Dedifferentiated amniotic fluid mesenchymal stem cell (primary cell): ENCODE results near the gene PHYHIPL.
A peak's percentile ranks its signal among the peaks of the same experiment; 100 is the strongest.

ENCODE experiments used
- DNase-seq: peaks from one replicate; pipeline ENCODE4 v3.0.0-alpha.2; 2016; ENCODE audit errors: extremely low spot score

PHYHIPL gene

GRCh38 chr10:59176241-59177030 lies at the start of gene PHYHIPL:
TSS of gene PHYHIPL (plus strand) at chr10:59176643. CDS start at chr10:59176854, 211 bp downstream.
- DNase-seq: no peak

DNA sequence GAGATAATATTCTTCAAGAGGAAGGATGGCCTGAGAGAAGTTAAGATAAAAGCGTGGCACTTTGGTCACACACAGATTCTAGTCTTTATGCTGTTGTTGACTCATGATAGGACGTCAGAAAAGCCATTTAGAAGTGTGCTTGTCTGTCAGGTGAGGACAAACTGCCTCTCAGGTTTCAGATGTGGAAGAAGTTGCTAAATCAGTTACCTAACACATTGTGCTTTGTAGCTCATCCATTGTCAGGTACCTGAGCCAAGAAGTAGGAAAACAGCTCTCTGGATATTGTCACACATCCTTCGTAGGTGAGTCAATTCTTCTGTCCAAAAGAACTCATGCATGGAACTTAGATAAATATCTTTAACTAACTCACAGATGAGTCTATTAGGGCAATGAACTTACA lies 49.5 kb upstream of the PHYHIPL start:
- DNase-seq: no peak

- DNase-seq: no peak
Measured at GRCh38 chr10:59127991-59128390, 48.5 kb upstream of the PHYHIPL start.

DNA sequence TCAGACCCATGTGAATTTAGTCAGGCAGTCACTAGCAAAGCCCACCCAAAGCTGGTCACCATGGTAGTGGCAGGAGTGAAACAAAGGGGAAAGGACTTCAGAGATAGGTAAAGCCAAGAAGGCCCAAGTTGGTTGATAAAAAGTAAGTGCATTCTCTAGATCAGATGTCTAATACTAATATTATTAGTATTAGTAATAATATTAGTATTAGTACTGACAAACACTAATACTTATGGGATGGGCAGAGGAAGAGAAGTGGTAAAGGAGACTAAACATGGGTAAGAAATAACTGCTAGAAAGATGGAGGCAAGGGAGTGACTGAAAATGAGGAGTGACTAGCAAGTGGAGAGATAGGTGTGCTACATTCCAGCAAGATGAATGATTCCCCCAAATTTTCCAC lies 46.6 kb upstream of the PHYHIPL start:
- DNase-seq: no peak

GRCh38 chr10:59131666-59132065 lies 44.8 kb upstream of the PHYHIPL start:
- DNase-seq: no peak

DNA sequence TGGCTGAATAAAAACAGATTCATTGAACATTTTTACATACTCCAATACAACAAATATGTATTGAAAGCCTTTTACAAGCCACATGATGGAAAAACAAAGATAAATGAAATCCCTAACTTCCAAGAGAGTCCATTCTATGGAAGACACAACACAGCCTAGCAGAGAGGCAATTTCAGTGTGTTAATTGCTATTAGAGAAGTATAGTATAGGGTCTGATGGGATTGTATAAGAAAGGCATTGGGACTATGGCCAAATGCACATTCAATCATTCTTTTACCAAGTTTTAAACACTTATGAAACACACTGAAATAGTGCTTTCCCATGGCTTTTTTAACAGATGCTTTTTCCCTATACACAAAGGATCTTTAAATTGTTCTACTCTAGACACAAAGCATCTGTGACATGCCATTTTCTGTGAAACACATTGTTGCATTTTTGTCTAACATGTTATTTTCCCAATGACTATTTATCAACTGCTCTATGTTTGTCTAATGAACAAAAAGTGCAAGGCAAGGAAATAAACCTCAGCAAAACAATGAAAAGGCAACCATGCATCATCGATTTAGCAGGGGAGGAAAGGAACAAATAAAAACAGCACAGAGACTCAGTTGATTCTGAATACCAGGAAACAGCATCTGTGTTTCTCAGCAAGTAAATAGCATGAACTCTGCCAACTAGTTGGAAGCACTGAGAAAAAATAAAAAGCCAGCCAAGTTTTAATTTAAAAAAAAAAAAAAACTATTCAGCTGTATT lies 42.4 kb upstream of the PHYHIPL start:
- no peak for DNase-seq

- DNase-seq: no peak
Measured at GRCh38 chr10:59134785-59135184, 41.7 kb upstream of the PHYHIPL start.

GRCh38 chr10:59135275-59135674 lies 41.2 kb upstream of the PHYHIPL start:
- no peak for DNase-seq

DNA sequence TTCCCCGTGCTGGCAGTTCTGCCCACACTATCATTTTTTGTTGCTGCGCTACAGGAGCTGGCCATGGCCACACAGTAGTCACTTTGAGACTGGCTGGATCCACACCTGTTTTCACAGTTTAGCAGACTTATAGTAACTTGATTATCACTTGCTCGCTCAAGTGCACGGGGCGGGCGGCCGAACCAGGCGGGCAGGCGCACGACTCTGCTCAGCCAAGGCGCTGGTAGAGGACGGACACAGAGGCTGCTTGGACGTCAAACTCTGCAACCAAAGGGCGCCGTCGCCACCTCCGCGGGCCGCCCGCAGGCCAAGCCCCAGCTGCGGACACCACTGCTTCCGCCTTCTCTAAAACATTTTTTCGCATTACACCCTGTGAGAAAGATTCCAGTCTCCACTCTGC lies 38.4 kb upstream of the PHYHIPL start:
- DNase-seq: no peak

DNA sequence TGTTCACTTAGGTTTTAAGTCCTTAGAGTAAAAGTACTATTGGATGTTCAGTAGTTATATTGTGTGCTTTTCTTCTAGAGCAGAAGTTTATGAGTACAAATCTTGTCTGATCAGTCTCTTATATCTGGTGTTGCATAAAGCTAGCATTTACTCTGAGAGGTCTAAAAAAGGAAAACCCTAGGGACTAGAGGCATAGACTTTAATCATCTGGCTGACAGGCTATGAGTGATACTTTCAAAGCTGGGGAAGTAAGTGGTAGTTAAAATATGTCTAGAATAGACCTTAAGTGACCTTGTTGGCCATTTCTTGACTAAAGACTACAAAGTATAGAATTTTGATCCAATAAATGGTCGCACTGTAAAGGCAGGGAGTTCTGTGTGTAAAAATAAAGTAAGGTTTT lies 32.9 kb upstream of the PHYHIPL start:
- DNase-seq: no peak

DNA sequence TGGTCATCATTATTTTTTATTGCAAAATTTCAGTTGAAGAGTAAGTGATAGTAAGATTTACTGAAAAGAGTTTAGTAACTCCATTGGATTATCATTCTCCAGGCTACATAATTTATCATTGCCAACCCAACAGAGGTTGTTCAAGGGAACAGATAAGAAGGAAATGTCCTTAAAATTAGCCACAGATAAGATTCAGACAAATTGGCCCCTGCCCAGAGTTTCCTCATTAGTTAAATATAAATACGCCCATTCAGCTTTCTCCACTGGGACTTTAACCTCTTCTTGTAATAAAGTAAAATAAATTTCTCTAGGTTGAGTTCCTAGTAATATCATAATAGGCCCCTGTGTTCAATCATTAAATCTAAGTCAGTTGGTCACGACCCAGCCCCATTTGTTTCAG lies 27.7 kb upstream of the PHYHIPL start:
- DNase-seq: no peak

- DNase-seq: no peak
Measured at GRCh38 chr10:59155556-59155955, 20.9 kb upstream of the PHYHIPL start.

DNA sequence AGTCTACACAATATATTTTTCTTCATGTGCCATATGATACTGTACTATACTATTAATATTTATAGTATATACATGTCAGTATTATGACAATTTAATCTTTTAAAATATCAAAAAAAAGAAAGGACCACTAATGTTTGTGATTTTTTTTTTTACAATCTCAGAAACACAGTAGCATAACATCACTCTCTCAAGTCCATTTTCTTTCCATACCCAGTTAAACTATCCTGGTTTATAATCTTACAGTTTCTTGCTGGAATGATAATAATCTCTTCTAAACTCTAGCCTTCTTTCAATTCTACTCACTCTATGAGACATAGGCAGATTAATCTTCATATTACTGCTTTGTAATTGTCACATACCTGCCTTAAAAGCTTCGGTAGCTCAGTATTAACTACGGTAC lies 8.9 kb upstream of the PHYHIPL start:
- DNase-seq: no peak

DNA sequence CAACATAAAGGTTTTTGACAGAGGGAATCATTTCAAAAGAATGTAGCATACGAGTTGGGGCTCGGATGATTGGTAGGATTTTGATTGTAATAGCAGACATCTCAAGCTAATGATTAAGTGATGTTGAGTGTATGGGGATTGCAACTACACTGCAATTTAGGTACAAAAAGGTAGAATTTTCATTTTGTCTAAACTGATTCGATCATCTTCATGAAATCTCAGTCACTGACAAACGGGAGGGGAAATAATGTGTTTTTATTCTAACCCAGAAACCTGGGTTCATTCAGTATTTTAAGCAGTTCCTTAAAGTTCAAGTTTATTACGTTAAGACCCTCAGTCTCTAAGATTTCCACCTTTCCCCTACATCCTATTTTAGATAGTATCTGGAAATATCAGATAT lies 3.9 kb upstream of the PHYHIPL start:
- no peak for DNase-seq

DNA sequence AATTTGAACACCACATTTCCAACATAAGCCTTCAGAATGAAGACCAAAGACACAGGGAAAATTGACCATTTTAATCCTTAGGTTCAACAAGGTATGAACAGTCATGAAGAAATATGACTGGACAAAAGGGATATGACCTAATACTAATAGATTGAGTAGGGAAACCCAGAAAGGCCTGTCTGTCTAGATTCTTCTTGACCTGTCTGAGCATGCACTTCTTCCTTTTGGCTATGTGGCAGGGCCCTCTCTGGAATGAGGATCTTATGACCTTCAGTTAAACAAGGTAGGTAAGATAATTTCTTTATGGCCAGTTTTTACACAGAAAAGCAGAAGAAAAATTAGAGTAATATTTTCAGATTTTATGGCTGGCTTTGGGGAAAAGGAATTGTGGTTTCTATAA lies 3.0 kb upstream of the PHYHIPL start:
- DNase-seq: no peak

DNA sequence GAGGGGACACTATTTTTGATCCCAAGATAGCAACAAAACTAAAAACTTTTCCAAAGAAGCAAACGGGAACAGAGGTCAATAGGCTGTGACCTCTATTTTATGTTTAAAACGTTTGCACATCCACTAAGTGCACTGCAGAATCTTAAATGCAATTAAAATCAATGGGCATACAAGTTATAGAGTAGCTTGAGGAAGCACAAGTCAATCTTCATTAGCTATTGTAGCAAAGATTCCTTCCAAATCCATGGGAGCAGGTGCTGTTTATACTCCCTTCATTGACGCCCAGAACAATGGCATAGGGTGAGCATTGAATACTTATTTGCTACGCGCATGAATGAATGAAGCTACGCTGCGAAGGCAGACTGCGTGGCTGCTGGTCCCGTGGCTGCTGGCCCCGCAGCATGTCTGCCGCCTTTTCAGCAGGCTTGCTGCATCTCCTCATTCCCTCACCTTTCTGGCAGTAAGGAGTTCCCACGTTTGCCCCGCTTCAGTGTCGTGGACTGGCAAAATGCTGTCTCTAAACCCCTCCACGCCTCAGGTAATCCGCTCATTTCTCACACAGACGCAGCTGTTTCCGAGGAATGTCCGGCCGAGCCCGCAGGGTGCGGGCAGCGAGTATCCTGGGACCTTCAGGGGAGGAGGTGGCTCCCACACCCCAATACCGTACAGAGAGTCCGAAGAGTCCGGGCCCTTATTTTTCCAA lies 754 bp upstream of the PHYHIPL start:
- DNase-seq: no peak

DNA sequence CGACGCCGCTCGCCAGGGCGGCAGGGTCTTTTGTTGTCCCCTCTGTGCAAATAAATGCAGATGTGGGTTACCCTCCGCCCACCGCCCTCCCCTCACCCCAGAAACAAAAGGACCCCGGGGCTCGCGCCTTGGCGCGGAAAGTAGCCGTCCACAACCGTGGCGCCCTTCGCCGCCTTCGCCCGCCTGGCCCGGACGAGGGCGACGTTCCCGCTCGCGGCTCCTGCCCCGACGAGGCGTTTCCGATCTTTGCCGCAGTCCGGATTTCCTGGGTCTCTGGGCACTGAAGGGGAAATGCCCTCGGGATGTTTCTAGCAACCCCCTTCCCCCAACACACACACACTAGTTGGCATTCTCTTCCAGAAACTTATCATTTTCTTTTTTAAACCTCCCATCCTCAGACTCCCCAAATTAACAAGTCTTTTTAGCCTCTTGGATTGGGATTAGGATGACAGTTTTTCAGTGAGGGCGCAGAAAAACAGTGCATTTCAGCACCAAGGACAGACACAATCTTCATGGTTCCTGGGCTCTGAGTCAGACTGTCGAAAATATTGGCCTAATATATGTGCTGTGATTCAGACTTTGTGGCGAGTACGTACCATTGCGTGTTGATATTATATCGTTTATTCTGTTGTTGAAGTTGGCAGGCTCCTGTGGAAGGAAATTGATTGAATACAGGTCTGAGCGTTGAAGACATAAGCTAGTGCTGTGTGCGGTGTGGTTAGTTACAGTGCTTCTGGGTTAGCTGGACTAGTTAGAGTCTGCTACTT lies 771 bp downstream of the PHYHIPL start:
- DNase-seq: peak; percentile 68

GRCh38 chr10:59177836-59178235 lies 1.4 kb downstream of the PHYHIPL start:
- DNase-seq: no peak

DNA sequence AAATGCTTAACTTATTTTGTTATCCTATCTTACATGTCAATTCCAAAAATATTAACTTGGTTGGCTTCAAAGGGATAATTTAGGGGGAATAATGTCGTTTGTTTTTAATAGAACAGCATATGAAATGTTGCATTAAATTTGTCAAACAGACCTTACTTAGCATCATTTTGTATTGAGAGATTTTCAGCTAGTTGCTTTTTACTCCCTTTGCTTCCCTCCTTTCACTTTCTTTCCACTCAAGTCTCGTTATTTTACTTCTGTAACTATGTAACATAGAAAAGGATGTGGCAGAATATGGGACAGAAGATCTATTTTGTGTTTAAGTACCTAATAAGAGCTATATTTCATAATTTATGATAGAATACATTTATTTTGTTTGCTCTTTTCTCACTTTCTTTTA lies 2.6 kb downstream of the PHYHIPL start:
- DNase-seq: no peak

DNA sequence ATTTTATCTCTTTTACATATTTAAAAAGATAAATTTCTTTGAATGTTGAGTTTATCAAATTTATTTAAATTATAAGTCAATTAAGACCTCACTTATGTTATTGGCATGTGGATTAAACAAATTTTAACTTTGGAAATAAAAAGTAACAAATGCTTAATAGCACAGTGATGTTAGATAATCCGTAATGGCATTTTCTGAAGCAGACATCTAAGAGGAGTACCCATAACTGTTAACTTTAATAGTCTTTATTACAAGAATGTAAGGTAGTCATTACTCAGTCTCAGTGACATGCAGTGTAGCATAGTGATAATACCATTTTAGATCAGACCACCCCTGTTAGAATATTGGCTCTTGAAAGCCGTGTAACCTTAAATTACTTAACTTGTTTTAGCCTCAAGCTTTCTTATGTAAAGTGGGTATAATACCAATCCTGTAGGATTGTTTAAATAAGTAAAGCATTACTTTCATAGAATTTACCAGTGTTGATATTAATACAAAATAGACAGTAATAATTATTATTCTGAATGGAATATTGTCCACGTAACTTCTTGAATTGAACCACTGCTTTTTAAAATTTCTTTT lies 4.3 kb downstream of the PHYHIPL start:
- DNase-seq: no peak

DNA sequence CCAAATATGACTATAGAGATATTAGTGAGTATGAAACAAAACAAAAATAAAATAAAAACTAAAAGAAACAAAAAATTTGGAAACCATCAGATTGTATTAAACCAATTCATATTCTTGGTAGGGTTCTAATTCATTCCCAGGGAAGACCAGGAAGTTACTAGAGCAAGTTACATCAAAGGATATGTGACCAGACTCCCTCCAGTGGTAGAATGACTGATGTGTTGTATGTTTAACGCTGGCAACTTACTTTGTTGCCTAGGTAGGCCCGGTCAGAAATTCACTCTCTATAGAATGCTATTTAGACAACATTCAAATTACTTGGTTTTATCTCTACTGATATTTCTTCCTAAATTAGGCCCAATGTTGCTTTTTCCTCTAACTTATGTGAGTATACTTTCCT lies 5.2 kb downstream of the PHYHIPL start:
- DNase-seq: peak; percentile 52

GRCh38 chr10:59190332-59190731 lies 13.9 kb downstream of the PHYHIPL start:
- no peak for DNase-seq
